ENCODE measurements around the gene CADM4. TPM values are rescaled to one million over a fixed set of nuclear protein-coding genes. Genes with fewer than 3 reads are reported as not detected.

The CADM4 gene
- total RNA-seq, 1 donor from 2014 or later = 8.7 TPM

GRCh38 chr19:43631491-43631890 is 8.2 kb downstream of the CADM4 start:
- intact Hi-C loops (cut with DNase I) = no loop called here
- no peaks in the 10 kb centered on the region for H3K9me3 ChIP-seq
- TF ChIP-seq, protein P1, sequence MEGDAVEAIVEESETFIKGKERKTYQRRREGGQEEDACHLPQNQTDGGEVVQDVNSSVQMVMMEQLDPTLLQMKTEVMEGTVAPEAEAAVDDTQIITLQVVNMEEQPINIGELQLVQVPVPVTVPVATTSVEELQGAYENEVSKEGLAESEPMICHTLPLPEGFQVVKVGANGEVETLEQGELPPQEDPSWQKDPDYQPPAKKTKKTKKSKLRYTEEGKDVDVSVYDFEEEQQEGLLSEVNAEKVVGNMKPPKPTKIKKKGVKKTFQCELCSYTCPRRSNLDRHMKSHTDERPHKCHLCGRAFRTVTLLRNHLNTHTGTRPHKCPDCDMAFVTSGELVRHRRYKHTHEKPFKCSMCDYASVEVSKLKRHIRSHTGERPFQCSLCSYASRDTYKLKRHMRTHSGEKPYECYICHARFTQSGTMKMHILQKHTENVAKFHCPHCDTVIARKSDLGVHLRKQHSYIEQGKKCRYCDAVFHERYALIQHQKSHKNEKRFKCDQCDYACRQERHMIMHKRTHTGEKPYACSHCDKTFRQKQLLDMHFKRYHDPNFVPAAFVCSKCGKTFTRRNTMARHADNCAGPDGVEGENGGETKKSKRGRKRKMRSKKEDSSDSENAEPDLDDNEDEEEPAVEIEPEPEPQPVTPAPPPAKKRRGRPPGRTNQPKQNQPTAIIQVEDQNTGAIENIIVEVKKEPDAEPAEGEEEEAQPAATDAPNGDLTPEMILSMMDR (IDR thresholded peaks at IDR 0.05) = no peak
- H3K27me3 ChIP-seq = no peaks in the 10 kb centered on the region
- ATAC-seq = no peak
- H3K27ac ChIP-seq = no peak overlapping the region
- H3K4me3 ChIP-seq = no peak overlapping the region
- DNase-seq = no peak
- H3K36me3 ChIP-seq = no peaks in the 10 kb centered on the region
- H3K4me1 ChIP-seq = no peaks in the 10 kb centered on the region

DNA sequence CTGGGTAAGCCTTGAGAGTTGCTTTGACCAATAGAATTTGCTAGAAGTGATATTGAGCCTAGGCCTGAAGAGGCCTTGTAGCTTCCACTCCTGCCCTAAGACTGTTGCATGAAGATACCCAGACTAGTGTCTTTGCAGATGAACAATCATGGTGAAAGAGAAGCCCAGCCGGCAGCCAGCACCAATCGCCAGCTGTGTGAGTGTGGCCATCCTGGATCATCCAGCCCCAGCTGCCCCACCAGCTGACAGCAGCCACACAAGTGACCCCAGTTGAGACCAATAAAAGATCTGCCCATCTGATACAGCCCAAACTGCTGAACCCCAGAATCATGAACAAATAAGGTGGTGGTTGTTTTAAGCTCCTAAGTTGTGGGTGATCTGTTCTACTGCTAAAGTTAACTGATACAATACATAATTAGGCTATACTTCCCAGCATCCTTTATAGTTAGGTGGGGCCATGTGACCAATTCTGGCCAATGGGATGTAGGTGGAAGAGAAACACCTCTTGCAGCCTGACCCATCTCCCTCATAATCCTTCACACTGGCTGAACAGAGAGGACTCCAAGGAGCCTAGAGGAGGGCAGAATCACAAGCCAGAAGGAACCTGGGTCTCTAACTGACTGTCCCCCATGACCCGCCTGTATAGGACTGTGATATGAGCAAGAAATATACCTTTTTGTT is 10.9 kb downstream of the CADM4 start:
- TF ChIP-seq, protein P1 (IDR thresholded peaks at IDR 0.05) = no peak
- H3K9me3 ChIP-seq = no peaks in the 10 kb centered on the region
- DNase-seq = no peak
- no peaks in the 10 kb centered on the region for H3K27me3 ChIP-seq
- no peak for ATAC-seq
- no peaks in the 10 kb centered on the region for H3K36me3 ChIP-seq
- no peaks in the 10 kb centered on the region for H3K4me1 ChIP-seq
- no peak overlapping the region for H3K27ac ChIP-seq
- no peak overlapping the region for H3K4me3 ChIP-seq
- intact Hi-C loops (cut with DNase I) = no loop called here

- no peaks in the 10 kb centered on the region for H3K36me3 ChIP-seq
- H3K27me3 ChIP-seq = no peaks in the 10 kb centered on the region
- no peaks in the 10 kb centered on the region for H3K4me1 ChIP-seq
- H3K9me3 ChIP-seq = no peaks in the 10 kb centered on the region
- ATAC-seq = no peak
- H3K4me3 ChIP-seq = no peak overlapping the region
- no peak for DNase-seq
- TF ChIP-seq, protein P1 (IDR thresholded peaks at IDR 0.05) = no peak
- intact Hi-C loops (cut with DNase I) = no loop called here
- H3K27ac ChIP-seq = no peak overlapping the region
Observed at GRCh38 chr19:43626838-43627237, 12.8 kb downstream of the CADM4 start.

GRCh38 chr19:43625918-43626579 is 13.6 kb downstream of the CADM4 start:
- intact Hi-C loops (cut with DNase I) = no loop called here
- DNase-seq = no peak
- peak; percentile 50 for ATAC-seq

DNA sequence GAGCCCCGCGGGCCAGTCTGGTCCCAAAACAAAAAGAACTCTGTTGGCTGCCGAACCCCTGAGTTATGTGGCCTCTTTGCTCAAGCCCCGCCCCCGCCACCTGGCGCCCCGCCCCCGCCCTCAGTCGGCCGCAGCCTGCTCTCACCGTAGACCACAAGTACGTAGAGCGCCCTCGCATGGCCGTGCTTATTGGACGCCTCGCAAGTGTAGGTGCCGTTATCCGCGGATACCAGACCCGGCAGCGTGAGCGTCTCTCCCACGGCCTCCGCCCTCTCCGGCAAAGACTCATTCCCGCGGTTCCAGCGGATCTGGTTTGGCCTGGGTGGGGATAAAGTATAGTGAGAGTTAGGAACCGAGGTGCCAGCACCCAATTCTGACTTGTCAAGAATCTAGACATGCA is 14.7 kb downstream of the CADM4 start:
- intact Hi-C loops (cut with DNase I) = no loop called here
- DNase-seq (peak; percentile 83), ATAC-seq (peak; percentile 65)
- Histone ChIP-seq H3K4me3 (no peak overlapping the region), H3K36me3 (no peaks in the 10 kb centered on the region), H3K27me3 (no peaks in the 10 kb centered on the region), H3K27ac (no peak overlapping the region), H3K4me1 (no peaks in the 10 kb centered on the region), H3K9me3 (no peaks in the 10 kb centered on the region)
- TF ChIP-seq, protein P1 (IDR thresholded peaks at IDR 0.05) = peak; percentile 15

More at GRCh38 chr19:43625918-43626579, 13.6 kb downstream of the CADM4 start:
- Histone ChIP-seq H3K9me3 (no peaks in the 10 kb centered on the region), H3K27ac (no peak overlapping the region), H3K27me3 (no peaks in the 10 kb centered on the region), H3K4me1 (no peaks in the 10 kb centered on the region), H3K4me3 (no peak overlapping the region), H3K36me3 (no peaks in the 10 kb centered on the region)
- TF ChIP-seq, protein P1 (IDR thresholded peaks at IDR 0.05) = no peak

Data from upper lobe of right lung (tissue), 1 donor.